Measurements from ENCODE around the gene FBXO7.

FBXO7 gene

GRCh38 chr22:32444068-32444467 lies 30.5 kb upstream of the FBXO7 start:
- H2AFZ ChIP-seq (ENCODE audit: low read depth, low read length, severe bottlenecking): no peak overlapping the region
- H3K79me2 ChIP-seq (ENCODE audit: insufficient read depth, low read length): no peaks in the 10 kb centered on the region
- H3K27me3 ChIP-seq (ENCODE audit: low read length): no peaks in the 10 kb centered on the region
- H3K27ac ChIP-seq (ENCODE audit: low read depth, low read length): no peak overlapping the region
- no peak overlapping the region for H3K9ac ChIP-seq (ENCODE audit: low read length)
- no peaks in the 10 kb centered on the region for H4K20me1 ChIP-seq (ENCODE audit: low read depth, low read length)
- no peak overlapping the region for H3K4me3 ChIP-seq (ENCODE audit: insufficient read depth, low read length, poor library complexity, severe bottlenecking)
- no peaks in the 10 kb centered on the region for H3K9me2 ChIP-seq (replicated peaks; ENCODE audit: insufficient read depth, low read length)
- no peak overlapping the region for H3K4me2 ChIP-seq (ENCODE audit: low read depth, low read length, poor library complexity, severe bottlenecking)
- TF ChIP-seq CTCF (IDR thresholded peaks at IDR 0.05; ENCODE audit: insufficient read depth, low read length, poor library complexity, severe bottlenecking) (no peak), EZH2phosphoT487 (conservative IDR thresholded peaks at IDR 0.05; ENCODE audit: low read length) (no peak)
- no peaks in the 10 kb centered on the region for H3K36me3 ChIP-seq (ENCODE audit: low read length)
- H3F3A ChIP-seq (ENCODE audit: insufficient read depth): no peaks in the 10 kb centered on the region
- no peaks in the 10 kb centered on the region for H3K9me3 ChIP-seq (ENCODE audit: insufficient read depth, low read length)

GRCh38 chr22:32446321-32446720 lies 28.3 kb upstream of the FBXO7 start:
- no peaks in the 10 kb centered on the region for H3K79me2 ChIP-seq (ENCODE audit: insufficient read depth, low read length)
- H4K20me1 ChIP-seq (ENCODE audit: low read depth, low read length): no peaks in the 10 kb centered on the region
- H3K4me2 ChIP-seq (ENCODE audit: low read depth, low read length, poor library complexity, severe bottlenecking): no peak overlapping the region
- H2AFZ ChIP-seq (ENCODE audit: low read depth, low read length, severe bottlenecking): no peak overlapping the region
- TF ChIP-seq EZH2phosphoT487 (conservative IDR thresholded peaks at IDR 0.05; ENCODE audit: low read length) (no peak), CTCF (IDR thresholded peaks at IDR 0.05; ENCODE audit: insufficient read depth, low read length, poor library complexity, severe bottlenecking) (no peak)
- H3K9me3 ChIP-seq (ENCODE audit: insufficient read depth, low read length): no peaks in the 10 kb centered on the region
- H3K4me3 ChIP-seq (ENCODE audit: insufficient read depth, low read length, poor library complexity, severe bottlenecking): no peak overlapping the region
- H3K27ac ChIP-seq (ENCODE audit: low read depth, low read length): no peak overlapping the region
- H3F3A ChIP-seq (ENCODE audit: insufficient read depth): no peaks in the 10 kb centered on the region
- H3K36me3 ChIP-seq (ENCODE audit: low read length): no peaks in the 10 kb centered on the region
- no peaks in the 10 kb centered on the region for H3K27me3 ChIP-seq (ENCODE audit: low read length)
- H3K9me2 ChIP-seq (replicated peaks; ENCODE audit: insufficient read depth, low read length): no peaks in the 10 kb centered on the region
- no peak overlapping the region for H3K9ac ChIP-seq (ENCODE audit: low read length)

GRCh38 chr22:32448980-32449379 lies 25.6 kb upstream of the FBXO7 start:
- no peaks in the 10 kb centered on the region for H4K20me1 ChIP-seq (ENCODE audit: low read depth, low read length)
- no peak overlapping the region for H3K4me3 ChIP-seq (ENCODE audit: insufficient read depth, low read length, poor library complexity, severe bottlenecking)
- no peaks in the 10 kb centered on the region for H3K36me3 ChIP-seq (ENCODE audit: low read length)
- H3K27ac ChIP-seq (ENCODE audit: low read depth, low read length): no peak overlapping the region
- no peaks in the 10 kb centered on the region for H3K9me2 ChIP-seq (replicated peaks; ENCODE audit: insufficient read depth, low read length)
- no peaks in the 10 kb centered on the region for H3F3A ChIP-seq (ENCODE audit: insufficient read depth)
- TF ChIP-seq CTCF (IDR thresholded peaks at IDR 0.05; ENCODE audit: insufficient read depth, low read length, poor library complexity, severe bottlenecking) (no peak), EZH2phosphoT487 (conservative IDR thresholded peaks at IDR 0.05; ENCODE audit: low read length) (no peak)
- H3K27me3 ChIP-seq (ENCODE audit: low read length): no peaks in the 10 kb centered on the region
- H3K4me2 ChIP-seq (ENCODE audit: low read depth, low read length, poor library complexity, severe bottlenecking): no peak overlapping the region
- H2AFZ ChIP-seq (ENCODE audit: low read depth, low read length, severe bottlenecking): no peak overlapping the region
- H3K79me2 ChIP-seq (ENCODE audit: insufficient read depth, low read length): no peaks in the 10 kb centered on the region
- no peaks in the 10 kb centered on the region for H3K9me3 ChIP-seq (ENCODE audit: insufficient read depth, low read length)
- H3K9ac ChIP-seq (ENCODE audit: low read length): no peak overlapping the region
